Measurements from ENCODE around the gene CAV2.

CAV2 gene

DNA sequence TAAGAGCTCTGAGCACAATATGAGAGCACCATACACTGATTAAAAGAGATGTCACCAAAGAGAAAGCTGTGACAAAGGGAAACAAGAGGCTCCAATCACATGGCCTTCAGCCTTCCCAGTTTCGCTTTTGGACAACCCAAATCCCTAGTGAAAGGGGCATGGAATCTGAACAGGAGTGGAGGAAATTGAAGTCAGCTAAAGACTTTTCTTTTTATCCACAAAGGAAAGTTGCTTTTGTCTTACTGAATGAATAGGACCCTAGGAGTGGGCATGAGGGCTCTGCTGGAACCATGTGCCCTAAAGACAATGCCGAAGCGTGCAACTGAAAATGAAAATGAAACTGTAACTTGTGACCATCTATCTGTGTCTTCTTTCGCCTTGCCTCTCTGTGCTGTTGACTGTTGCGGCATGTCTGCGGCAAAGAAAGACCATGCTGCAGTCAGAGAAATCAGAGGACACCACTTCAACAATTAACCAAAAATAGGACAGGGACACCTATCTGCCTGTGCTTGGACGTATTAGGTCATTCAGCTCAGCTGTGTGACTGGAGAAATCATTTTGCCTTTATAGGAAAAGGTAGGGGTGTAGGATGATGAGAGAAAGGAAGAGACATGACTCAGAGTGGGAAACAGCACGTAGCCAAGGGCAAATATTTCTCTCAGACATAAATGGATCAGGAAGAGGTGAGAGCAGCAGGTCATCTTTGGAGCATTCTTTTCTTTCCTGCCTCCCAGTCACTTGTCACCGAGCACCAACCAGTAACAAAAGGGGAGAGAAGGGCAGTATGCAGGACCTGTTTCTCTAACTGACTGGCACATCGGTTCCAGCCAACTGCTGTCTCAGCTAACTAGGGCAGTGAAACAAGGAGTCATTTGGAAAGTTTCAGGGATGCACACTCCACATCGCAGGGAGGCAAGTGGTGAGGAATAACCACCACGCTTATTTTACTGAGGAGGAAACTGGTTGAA, 12.3 kb downstream of the CAV2 start:
- Histone ChIP-seq H3K4me3 (peak overlapping the region; percentile 66), H3K27ac (peak overlapping the region; percentile 50 to 86)
- no peak for DNase-seq (ENCODE audit: low spot score)
- no peak for TF ChIP-seq CTCF (IDR thresholded peaks at IDR 0.05)

GRCh38 chr7:116512520-116513188, 13.1 kb downstream of the CAV2 start:
- DNase-seq (ENCODE audit: low spot score): no peak
- Histone ChIP-seq H3K27ac (peak overlapping the region; percentile 50 to 86), H3K4me3 (peak overlapping the region; percentile 66)
- TF ChIP-seq CTCF (IDR thresholded peaks at IDR 0.05): no peak

GRCh38 chr7:116515584-116515983, 16.0 kb downstream of the CAV2 start:
- DNase-seq (ENCODE audit: low spot score): no peak
- H3K4me3 ChIP-seq: no peak overlapping the region
- no peak for TF ChIP-seq CTCF (IDR thresholded peaks at IDR 0.05)
- no peak overlapping the region for H3K27ac ChIP-seq

GRCh38 chr7:116516324-116516723, 16.8 kb downstream of the CAV2 start:
- DNase-seq (ENCODE audit: low spot score): no peak
- H3K4me3 ChIP-seq: no peak overlapping the region
- no peak for TF ChIP-seq CTCF (IDR thresholded peaks at IDR 0.05)

GRCh38 chr7:116517626-116518025, 18.1 kb downstream of the CAV2 start:
- DNase-seq (ENCODE audit: low spot score): no peak
- no peak for TF ChIP-seq CTCF (IDR thresholded peaks at IDR 0.05)
- no peak overlapping the region for H3K27ac ChIP-seq

More at GRCh38 chr7:116516324-116516723, 16.8 kb downstream of the CAV2 start:
- H3K27ac ChIP-seq: no peak overlapping the region

DNA sequence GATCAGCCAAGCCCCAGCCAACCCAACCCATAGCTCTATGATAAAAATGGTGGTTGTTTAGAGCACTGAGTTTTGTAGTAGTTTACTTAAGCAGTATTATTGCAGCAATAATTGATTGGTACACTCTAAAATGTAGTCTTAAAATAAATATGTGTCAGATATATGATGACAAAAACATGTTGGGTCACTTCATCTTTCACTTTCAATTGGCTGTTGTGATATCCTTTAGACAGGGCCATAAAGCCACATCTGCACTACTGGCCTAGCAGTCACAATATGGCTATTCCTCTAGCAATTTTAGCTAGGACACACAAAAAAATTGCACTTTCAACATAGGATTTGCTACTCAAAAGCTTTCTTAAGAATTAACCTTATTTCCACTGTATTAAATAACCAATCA, 19.4 kb downstream of the CAV2 start:
- no peak for DNase-seq (ENCODE audit: low spot score)
- no peak for TF ChIP-seq CTCF (IDR thresholded peaks at IDR 0.05)

More at GRCh38 chr7:116517626-116518025, 18.1 kb downstream of the CAV2 start:
- H3K4me3 ChIP-seq: no peak overlapping the region

More for the DNA sequence above, 19.4 kb downstream of the CAV2 start:
- Histone ChIP-seq H3K27ac (no peak overlapping the region), H3K4me3 (no peak overlapping the region)
